AG20443 (cell line): ENCODE measurements around the gene CPA5.

ENCODE experiments used
- DNase-seq: peaks from one replicate; pipeline ENCODE4 v3.0.0; 2012; ENCODE audit warnings: low spot score, mixed read lengths

CPA5 gene

GRCh38 chr7:130379532-130379920 lies 34.9 kb downstream of the CPA5 start:
- no peak for DNase-seq

- DNase-seq = no peak
Measured at GRCh38 chr7:130379921-130380860, 35.6 kb downstream of the CPA5 start, which contains the start of gene CPA1. Gene CPA1 (plus strand): TSS chr7:130380494. CDS start chr7:130380521, 27 bp downstream.

- no peak for DNase-seq
Measured at GRCh38 chr7:130380861-130381455, 36.3 kb downstream of the CPA5 start.

GRCh38 chr7:130381468-130382312 lies 37.1 kb downstream of the CPA5 start:
- no peak for DNase-seq

- no peak for DNase-seq
Measured at GRCh38 chr7:130383187-130383980, 38.8 kb downstream of the CPA5 start.

GRCh38 chr7:130384371-130384801 lies 39.8 kb downstream of the CPA5 start:
- peak; percentile 1 for DNase-seq

GRCh38 chr7:130384841-130385599 lies 40.4 kb downstream of the CPA5 start:
- DNase-seq = peak; percentile 3

GRCh38 chr7:130385600-130386066 lies 41.0 kb downstream of the CPA5 start:
- peak; percentile 4 for DNase-seq

GRCh38 chr7:130386876-130387275 lies 42.3 kb downstream of the CPA5 start:
- no peak for DNase-seq

- DNase-seq = no peak
Measured at GRCh38 chr7:130387306-130387627, 42.7 kb downstream of the CPA5 start.

- no peak for DNase-seq
Measured at GRCh38 chr7:130387628-130388403, 43.2 kb downstream of the CPA5 start.

GRCh38 chr7:130388671-130389070 lies 44.1 kb downstream of the CPA5 start:
- no peak for DNase-seq

GRCh38 chr7:130390486-130390885 lies 45.9 kb downstream of the CPA5 start:
- no peak for DNase-seq

GRCh38 chr7:130393101-130393561 lies 48.5 kb downstream of the CPA5 start:
- DNase-seq = peak; percentile 82

- no peak for DNase-seq
Measured at GRCh38 chr7:130393841-130394411, 49.3 kb downstream of the CPA5 start.

- DNase-seq = no peak
Measured at GRCh38 chr7:130394421-130395195, 50.0 kb downstream of the CPA5 start.

GRCh38 chr7:130395421-130395820 lies 50.8 kb downstream of the CPA5 start:
- DNase-seq = no peak

- no peak for DNase-seq
Measured at GRCh38 chr7:130396109-130396508, 51.5 kb downstream of the CPA5 start.
